HG03432 (cell line): ENCODE measurements around the gene C1orf174.

Experiments
- ATAC-seq: cut with Tn5 transposase; IDR thresholded peaks from one replicate; pipeline ENCODE4 v1.9.1; 2021; ENCODE audit warnings: mild to moderate bottlenecking, moderate library complexity; ENCODE audit not compliant: unreplicated experiment

Gene C1orf174

GRCh38 chr1:3910857-3911845 is 11.1 kb upstream of the C1orf174 start:
- ATAC-seq = peak; percentile 62

DNA sequence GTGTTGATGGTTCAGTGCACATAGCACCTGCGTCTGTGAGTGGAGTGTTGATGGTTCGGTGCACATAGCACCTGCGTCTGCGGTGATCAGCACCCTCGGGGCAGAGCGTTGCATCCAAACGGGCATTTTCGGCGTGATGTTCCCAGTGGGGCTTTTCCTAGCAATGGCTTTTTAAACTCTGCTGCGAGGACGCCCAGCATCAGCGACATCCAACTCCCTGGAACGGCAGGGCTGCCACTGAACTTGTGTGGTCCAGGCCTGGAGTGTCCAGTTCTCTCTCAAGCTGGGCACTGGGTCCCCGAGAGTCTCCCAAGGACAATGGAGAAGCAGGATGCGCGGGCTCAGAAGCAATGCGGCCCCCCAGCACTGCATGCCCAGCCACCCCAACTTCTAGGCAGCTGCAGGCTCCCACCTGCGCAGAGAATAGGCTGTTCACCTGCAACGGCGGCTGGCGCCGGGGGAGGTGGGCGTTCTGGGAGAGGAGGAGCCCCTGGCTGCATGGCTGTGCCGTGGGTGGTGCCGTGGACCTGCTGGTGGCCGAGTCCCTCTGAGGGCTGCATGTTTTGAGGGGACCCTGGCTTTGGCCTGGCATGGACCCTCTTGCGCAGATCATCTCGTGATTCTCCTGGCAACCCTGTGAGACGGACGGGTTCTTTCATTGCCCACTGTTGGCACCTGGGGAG is 10.1 kb upstream of the C1orf174 start:
- no peak for ATAC-seq

DNA sequence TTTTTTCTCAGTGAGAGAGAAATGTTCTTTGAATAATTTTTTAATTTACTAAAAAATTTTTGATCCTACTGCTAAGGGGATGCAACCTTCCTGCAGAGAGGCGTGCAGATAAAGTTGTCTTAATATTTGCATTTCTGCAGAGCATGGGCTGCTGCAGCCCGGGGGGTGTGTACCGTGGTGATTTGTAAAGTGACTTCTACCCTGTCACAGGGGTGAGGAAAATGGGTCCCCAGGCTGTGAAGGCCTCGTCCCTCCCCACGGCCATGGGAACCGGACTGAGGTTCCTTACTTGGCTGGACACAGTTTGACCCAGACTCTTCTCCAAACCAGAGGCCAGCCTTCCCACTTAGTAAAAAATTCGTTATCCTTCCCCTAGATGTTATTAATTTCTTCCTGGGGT is 9.5 kb upstream of the C1orf174 start:
- ATAC-seq = no peak

DNA sequence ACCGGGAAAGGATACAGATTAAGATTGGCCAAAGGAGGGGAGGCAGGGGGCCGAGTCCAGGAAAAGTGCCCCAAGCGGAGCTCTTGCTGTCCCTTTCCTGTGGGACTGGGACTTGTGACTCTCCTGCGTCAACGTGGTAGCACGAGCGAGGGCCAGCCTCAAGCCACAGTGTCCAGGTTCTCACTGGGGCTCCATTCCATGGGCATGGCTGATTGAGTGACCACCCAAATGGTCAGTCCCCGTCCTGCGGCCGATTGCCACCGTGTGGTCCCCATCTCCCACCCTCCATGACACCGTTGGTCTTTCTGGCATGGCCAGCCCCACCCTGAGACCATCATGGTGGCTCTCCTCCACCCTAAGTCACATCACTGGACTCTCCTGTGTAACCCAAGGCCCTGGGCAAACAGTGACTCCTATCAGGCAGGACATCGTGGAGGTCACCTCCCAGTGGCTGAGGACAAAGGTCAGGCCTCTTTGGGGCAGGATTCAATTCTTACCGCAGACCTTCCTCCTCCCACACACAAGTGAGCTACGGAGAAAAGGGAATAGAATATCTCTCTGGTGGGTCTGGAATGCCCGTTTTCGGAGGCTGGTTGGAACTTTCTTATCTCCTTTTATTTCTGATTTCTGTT is 8.9 kb upstream of the C1orf174 start:
- no peak for ATAC-seq

DNA sequence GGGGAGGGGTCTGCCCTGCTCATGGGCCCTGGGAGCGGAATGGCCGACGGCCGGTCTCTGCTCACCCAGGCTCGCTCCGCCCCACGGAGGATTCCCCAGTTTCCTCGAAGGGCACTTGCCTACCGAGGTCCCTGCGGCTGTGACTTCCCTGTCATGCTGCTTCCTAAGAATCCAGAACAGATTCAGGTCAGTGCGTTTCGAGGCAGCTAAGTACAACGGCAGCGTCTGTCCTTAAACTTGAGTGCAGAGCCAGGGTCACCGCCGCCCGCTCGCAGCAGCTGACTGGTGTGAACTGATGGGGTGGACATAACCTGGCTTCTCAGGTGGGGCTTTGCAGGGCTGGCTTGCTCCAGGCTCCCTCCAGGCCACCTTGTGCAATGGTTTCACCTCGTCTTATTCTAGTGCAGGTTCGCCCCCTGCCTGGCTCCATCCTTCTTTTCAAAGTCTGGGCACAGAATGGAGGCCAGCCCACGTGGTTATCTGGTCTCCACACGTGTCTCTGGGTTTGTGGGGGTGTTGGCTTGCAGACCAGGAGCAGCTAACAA is 7.6 kb upstream of the C1orf174 start:
- no peak for ATAC-seq

DNA sequence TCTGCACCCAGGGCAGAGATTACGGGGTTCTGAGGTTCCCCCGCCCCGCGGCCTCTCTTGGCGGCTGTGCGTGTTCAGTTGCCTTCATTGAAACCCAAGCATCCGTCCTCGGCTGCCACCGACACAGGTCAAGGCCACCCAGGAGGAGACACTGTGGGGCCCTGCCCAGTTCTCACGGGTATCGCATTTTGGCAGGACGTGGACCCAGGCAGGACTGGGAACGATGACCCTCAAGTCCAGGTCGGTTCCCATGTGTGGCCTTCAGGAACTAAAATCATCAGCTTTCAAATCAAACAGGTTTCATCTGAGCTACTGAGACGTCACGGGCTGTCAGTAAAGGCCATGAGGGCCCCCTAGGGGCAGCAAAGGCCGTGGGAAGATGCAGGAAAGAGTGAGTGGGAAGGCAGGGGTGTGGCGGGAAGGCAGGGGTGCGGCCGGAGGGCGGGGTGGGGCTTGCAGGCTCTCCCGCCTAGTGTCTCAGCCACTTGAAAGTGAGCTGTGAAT is 7.0 kb upstream of the C1orf174 start:
- no peak for ATAC-seq

DNA sequence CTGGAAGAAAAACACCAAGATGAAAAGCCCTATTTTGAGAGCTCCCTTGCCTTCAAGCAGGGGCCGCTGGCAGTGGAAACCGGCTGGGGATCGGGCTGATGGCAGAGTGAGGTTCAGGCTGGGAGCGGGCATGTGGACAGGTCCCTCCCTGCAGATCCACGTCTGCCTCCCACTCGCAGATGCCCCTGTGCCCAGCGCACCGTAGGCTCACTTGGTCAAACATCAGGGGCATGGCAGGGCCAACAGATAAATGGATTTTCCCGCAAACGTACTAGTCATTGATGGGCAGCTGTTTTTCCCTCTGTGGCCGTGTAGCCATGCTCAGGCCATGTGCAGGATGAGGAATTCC is 6.6 kb upstream of the C1orf174 start:
- ATAC-seq = no peak

GRCh38 chr1:3905953-3906671 is 6.0 kb upstream of the C1orf174 start:
- no peak for ATAC-seq

DNA sequence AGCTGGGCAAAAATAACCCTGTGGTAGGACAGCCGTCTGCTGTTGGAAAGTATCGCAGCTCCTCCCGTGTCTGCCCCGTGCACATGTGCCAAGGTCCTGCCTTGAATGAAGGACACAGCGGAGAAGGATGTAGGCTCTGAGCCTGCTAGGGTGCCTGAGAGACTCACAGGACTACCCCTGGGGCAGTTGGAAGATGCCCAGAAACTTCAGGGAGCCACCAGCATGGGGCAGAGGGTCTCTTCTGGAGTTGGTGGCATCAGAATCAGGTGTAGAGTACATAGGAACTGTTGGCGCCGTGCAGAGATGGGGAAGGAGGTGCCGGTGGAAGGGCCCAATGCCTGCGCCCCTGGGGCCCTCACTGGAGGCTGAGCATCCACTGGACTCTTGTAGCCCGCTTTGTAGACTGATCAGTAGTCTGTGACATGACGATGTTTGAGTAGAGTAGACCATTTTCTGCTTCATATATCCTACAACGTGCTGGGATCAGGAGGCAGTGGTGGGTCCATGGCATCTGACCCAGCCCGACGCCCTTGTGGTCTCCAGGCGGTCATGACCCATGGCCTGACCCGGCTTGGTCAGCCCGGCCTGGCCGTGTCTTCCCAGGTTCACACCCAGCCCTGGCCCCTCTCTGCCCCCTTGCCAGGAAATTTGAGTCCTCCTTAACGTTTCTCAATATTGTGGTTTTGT is 5.3 kb upstream of the C1orf174 start:
- ATAC-seq = no peak

- no peak for ATAC-seq
Observed at GRCh38 chr1:3904843-3905185, 4.7 kb upstream of the C1orf174 start.

- no peak for ATAC-seq
Observed at GRCh38 chr1:3904006-3904842, 4.2 kb upstream of the C1orf174 start.

GRCh38 chr1:3903141-3904005 is 3.3 kb upstream of the C1orf174 start:
- no peak for ATAC-seq

- ATAC-seq = no peak
Observed at GRCh38 chr1:3902571-3903091, 2.6 kb upstream of the C1orf174 start.

GRCh38 chr1:3902111-3902511 is 2.0 kb upstream of the C1orf174 start:
- ATAC-seq = no peak

- peak; percentile 62 for ATAC-seq
Observed at GRCh38 chr1:3900969-3901529, 977 bp upstream of the C1orf174 start.

- no peak for ATAC-seq
Observed at GRCh38 chr1:3899754-3900149, 320 bp downstream of the C1orf174 start.

DNA sequence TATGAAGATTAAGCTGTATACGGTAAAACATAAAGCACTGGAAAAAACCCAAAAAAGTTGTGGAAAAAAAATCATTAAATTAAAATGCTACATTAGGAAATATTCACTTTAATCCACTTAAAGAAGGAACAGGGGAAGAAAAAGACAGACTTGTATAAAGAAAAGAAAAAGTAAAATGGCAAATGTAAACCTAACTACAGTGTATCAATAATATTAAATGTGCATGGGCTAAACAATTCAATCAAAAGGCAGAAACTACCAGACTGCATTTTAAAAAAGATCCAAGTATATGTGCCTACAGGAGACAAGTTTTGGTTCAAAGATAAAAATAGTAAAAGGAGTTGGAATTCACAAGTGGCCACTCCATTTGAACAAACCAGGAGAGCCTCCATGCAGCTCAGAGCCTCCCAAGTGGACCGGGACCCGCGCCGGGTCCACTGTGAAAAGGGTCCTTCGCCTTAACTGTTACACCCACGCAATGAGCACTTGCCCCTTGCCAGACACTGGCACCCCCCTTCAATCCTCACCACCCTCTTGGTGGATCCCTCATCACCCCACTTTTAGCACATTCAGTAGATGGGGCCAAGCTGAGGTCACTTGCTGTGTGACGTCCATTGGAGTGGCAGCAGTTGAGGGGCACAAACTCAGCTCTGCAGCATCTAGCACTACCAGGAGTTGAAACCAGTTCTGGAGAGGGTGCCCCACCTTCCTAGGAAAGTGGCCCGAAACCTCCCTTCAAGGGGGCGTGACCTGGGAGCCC is 898 bp downstream of the C1orf174 start:
- no peak for ATAC-seq
